ENCODE data around the gene HS3ST4. TPM values are rescaled to one million over a fixed set of nuclear protein-coding genes. Genes with fewer than 3 reads are reported as not detected.
"Not testable (repeated sequence)": the region's sequence is repeated elsewhere in the genome, so short reads cannot be mapped to it uniquely, and the experiment has no call there.

Gene HS3ST4
- total RNA-seq, 4 donors from 2014 or later: not detected

DNA sequence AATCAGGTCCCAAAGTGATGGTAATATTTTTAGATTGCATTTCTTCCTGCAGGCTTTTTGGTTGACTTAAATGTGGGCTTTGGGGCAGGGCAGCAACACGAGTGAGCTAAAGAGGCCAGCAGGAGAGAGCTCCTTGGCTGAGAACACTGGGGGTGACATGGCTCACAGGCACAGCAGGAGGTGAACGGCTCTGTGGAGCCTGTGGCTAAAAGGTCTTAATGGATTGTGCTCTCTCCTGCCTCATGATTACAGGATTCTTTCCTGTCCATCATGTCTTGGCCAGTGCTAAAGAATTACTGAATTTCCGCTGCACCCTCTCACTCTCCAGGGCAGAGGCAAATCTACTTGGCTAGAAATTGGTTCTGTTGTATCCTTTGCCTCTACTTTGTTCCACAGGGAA is 366.6 kb downstream of the HS3ST4 start:
- ATAC-seq (ENCODE audit: low FRiP score) (no peak), DNase-seq (ENCODE audit: low spot score) (no peak)
- TF ChIP-seq, protein P1, sequence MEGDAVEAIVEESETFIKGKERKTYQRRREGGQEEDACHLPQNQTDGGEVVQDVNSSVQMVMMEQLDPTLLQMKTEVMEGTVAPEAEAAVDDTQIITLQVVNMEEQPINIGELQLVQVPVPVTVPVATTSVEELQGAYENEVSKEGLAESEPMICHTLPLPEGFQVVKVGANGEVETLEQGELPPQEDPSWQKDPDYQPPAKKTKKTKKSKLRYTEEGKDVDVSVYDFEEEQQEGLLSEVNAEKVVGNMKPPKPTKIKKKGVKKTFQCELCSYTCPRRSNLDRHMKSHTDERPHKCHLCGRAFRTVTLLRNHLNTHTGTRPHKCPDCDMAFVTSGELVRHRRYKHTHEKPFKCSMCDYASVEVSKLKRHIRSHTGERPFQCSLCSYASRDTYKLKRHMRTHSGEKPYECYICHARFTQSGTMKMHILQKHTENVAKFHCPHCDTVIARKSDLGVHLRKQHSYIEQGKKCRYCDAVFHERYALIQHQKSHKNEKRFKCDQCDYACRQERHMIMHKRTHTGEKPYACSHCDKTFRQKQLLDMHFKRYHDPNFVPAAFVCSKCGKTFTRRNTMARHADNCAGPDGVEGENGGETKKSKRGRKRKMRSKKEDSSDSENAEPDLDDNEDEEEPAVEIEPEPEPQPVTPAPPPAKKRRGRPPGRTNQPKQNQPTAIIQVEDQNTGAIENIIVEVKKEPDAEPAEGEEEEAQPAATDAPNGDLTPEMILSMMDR (IDR thresholded peaks at IDR 0.05): no peak

DNA sequence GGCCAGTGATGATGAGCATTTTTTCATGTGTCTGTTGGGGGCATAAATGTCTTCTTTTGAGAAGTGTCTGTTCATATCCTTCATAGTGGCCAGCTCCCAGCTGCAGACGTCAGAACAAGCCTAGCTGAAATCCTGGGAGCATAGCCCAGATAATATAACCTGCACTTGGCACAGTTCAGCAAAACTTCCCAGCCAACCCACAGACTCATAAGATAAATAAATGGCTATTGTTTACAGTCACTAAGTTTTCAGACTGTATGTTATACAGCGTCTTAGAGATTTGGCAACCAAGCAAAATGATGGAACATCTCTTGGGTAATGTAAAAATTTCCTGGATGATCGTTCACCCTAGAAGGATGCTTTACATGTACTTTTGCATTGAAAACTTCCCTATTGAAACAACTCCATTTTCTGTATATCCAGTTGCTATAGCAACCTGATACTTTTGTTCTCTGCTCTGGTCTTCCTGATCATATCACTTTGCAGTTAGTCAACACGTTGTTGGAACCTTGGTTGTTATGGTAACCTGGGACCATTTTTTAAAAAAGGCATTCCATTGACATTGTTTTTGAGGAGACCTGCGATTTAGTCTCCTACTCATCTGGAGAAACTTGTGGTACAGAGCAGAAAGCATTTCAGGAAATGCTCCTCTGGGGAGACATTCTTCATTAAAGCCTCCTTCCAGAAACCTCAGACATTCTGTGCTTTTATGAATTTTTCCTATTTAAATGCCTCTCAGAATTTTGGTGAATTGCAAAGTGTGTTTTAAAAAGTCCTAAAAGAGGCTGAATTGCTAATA is 378.7 kb downstream of the HS3ST4 start:
- DNase-seq (ENCODE audit: low spot score) (no peak), ATAC-seq (ENCODE audit: low FRiP score) (no peak)
- TF ChIP-seq, protein P1 (IDR thresholded peaks at IDR 0.05): no peak

DNA sequence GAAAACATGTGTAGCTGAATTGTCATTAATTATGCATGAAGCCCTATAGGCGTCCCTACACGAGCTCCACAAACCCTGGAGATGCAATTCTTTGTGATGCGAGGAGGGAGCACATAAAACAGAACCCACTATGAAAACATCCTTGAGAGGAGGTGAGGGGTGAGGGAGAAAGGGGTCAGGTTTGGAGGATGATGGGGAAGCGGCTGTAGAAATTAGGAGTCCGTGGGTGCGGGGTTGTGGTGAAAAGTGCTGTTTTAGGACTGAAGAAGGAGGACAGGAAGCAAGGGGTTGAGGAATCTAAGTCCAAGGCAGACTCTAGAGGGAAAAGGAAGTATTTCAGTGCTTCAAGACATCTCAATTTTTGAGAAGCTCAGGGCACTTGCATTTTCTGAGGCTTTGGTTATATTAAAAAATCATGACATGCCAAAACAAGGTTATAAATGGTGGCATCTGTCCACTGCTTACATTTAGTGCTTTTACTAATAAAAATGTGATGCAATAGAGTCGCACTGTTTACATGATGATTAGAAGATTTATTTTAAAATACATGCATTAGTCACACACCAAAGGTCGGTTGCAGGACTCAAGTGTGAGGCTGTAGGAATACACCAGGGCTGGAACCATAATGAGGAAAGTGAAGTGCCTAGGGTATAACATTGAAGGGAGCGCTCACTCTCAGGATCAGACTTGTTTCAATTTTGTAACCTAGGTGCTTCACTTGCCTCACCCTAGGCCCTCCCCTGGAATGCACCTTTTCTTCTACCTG is 379.5 kb downstream of the HS3ST4 start:
- ATAC-seq (ENCODE audit: low FRiP score) (no peak), DNase-seq (ENCODE audit: low spot score) (no peak)
- TF ChIP-seq, protein P1 (IDR thresholded peaks at IDR 0.05): no peak

DNA sequence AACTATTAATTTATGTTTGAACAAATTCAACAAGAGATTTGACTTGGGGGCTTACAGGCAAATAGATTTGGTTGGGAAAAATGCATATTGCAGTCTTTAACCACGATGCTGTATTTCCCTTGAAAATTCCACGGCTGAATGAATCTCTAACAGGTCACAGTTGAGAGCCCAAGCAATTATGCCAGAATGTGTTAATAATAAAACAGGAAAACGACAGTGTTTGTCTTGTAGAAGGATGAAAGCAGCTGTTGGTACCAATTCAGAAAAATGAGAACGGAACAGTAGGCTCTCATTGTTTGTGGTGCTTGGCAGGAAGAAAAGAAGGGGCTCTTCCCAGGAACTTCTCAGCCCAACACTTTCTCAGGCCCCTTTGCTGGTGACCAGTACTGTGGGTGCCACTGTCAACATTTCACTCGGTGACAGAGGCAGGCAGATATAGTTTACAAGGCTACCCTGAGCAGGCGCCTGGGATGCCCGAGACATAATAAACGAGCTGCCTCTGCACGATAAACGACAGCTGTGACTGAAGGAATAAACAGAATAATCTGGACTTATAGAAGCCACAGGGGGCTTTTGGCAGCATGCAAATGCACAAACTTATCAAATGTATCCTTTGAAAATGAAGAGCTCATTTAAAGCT is 387.1 kb downstream of the HS3ST4 start:
- ATAC-seq (ENCODE audit: low FRiP score): no peak

DNA sequence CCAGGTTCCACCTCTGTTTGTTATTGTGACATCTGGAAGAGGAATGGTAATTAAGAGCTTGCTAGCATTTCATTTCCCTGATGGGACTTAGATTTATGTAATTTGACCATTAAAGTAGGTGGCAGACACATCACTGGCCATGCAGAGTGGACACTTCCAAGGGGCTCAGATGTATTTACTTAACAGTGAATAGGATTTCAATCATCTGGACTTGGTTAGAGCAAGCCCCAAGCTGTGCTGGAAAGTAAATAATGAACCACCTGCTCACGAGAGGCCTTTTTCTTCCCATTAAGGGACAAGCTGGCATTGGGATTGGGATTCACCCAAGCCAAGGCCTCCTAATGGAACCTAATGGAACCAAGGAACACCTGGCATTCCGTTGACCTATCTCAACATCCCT is 395.3 kb downstream of the HS3ST4 start:
- no peak for DNase-seq (ENCODE audit: low spot score)
- TF ChIP-seq, protein P1 (IDR thresholded peaks at IDR 0.05): no peak
- ATAC-seq (ENCODE audit: low FRiP score): no peak

More for the DNA sequence above, 387.1 kb downstream of the HS3ST4 start:
- TF ChIP-seq, protein P1 (IDR thresholded peaks at IDR 0.05): no peak
- DNase-seq (ENCODE audit: low spot score): no peak

DNA sequence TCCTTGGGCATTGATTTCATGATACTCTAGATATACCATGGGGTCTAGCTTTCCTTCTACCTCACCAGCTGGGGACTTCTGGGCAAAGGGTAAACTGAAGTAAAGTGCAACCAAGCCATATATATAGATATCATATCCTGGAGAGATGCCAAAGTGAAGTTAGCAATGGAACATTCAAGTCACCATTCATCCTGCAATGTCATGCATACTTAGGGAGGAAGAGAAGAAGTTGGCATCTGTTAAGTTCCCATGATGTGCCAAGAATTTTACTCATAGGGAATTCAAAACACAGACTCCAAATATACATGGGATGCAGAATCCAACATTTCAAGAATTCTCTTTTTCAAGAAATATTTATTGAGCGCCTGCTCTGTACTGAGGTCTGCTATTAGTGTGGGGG is 399.8 kb downstream of the HS3ST4 start:
- TF ChIP-seq, protein P1 (IDR thresholded peaks at IDR 0.05): no peak
- DNase-seq (ENCODE audit: low spot score) (no peak), ATAC-seq (ENCODE audit: low FRiP score) (no peak)

DNA sequence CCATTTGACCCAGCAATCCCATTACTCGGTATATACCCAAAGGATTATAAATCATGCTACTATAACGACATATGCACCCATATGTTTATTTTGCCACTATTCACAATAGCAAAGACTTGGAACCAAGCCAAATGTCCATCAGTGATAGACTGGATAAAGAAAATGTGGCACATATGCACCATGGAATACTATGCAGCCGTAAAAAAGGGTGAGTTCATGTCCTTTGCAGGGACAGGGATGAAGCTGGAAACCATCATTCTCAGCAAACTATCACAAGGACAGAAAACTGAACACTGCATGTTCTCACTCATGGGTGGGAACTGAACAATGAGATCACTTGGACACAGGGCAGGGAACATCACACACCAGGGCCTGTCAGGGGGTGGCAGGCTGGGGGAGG is 406.4 kb downstream of the HS3ST4 start:
- not testable (repeated sequence) for DNase-seq (ENCODE audit: low spot score); ATAC-seq (ENCODE audit: low FRiP score)

All from omental fat pad (tissue), 4 donors.